ENCODE data around the gene RBM18. TPM values are rescaled to one million over a fixed set of nuclear protein-coding genes. Genes with fewer than 3 reads are reported as not detected.

Gene RBM18
- polyA plus RNA-seq, 10 donors: 23.2 to 37.0 (median 29.3) TPM

- peak in 2 of 3 donors; percentile 50 to 52 for DNase-seq
Measured at GRCh38 chr9:122206118-122207046, 58.3 kb downstream of the RBM18 start.

- no peak for DNase-seq
Measured at GRCh38 chr9:122205176-122205575, 59.5 kb downstream of the RBM18 start.

GRCh38 chr9:122204491-122204890 lies 60.1 kb downstream of the RBM18 start:
- no peak for DNase-seq

GRCh38 chr9:122204055-122204454 lies 60.6 kb downstream of the RBM18 start:
- DNase-seq: peak in 1 of 3 donors; percentile 65

- no peak for DNase-seq
Measured at GRCh38 chr9:122202111-122202510, 62.5 kb downstream of the RBM18 start.

GRCh38 chr9:122201641-122202040 lies 63.0 kb downstream of the RBM18 start:
- no peak for DNase-seq

GRCh38 chr9:122200960-122201595 lies 63.6 kb downstream of the RBM18 start:
- DNase-seq: peak in 2 of 3 donors; percentile 46 to 61

GRCh38 chr9:122197882-122198281 lies 66.8 kb downstream of the RBM18 start:
- DNase-seq: no peak

GRCh38 chr9:122197426-122197825 lies 67.2 kb downstream of the RBM18 start:
- DNase-seq: no peak

- no peak for DNase-seq
Measured at GRCh38 chr9:122195875-122196274, 68.8 kb downstream of the RBM18 start.

GRCh38 chr9:122193651-122194050 lies 71.0 kb downstream of the RBM18 start:
- no peak for DNase-seq

- no peak for DNase-seq
Measured at GRCh38 chr9:122192914-122193525, 71.6 kb downstream of the RBM18 start.

GRCh38 chr9:122192261-122192875 lies 72.3 kb downstream of the RBM18 start:
- DNase-seq: no peak

- DNase-seq: no peak
Measured at GRCh38 chr9:122191584-122191983, 73.1 kb downstream of the RBM18 start.

- DNase-seq: no peak
Measured at GRCh38 chr9:122190597-122191381, 73.9 kb downstream of the RBM18 start.

GRCh38 chr9:122188369-122188768 lies 76.3 kb downstream of the RBM18 start:
- no peak for DNase-seq

Other genes starting within 250 kb of the RBM18 start
- 10 to 100 TPM; 13.3 to 32.0 (median 23.8) TPM for gene TTLL11, start 171.5 kb downstream of the RBM18 start, polyA plus RNA-seq (ENCODE audit: insufficient read length in 10 of 10)
- 10 to 100 TPM; 52.3 to 67.7 (median 56.4) TPM for gene NDUFA8, start 105.1 kb downstream of the RBM18 start, polyA plus RNA-seq (ENCODE audit: insufficient read length in 10 of 10)
- gene MORN5, start 104.9 kb downstream of the RBM18 start, polyA plus RNA-seq (ENCODE audit: insufficient read length in 10 of 10): under 1 TPM in 4 of 10 donors, not detected in 6; 0.26 to 0.45 (median 0.37) TPM
- gene LHX6, start 35.9 kb downstream of the RBM18 start, polyA plus RNA-seq (ENCODE audit: insufficient read length in 10 of 10): 1 to 10 TPM; 3.3 to 6.8 (median 4.7) TPM
- 10 to 100 TPM; 21.6 to 40.8 (median 27.7) TPM for gene MRRF, start within 50 bp of the RBM18 start, polyA plus RNA-seq (ENCODE audit: insufficient read length in 10 of 10)
- 10 to 100 TPM in 1 of 10 donors, 1 to 10 TPM in 9; 2.9 to 14.3 (median 5.5) TPM for gene PTGS1, start 106.2 kb upstream of the RBM18 start, polyA plus RNA-seq (ENCODE audit: insufficient read length in 10 of 10)
- not detected for gene OR1J1, start 213.1 kb upstream of the RBM18 start, polyA plus RNA-seq (ENCODE audit: insufficient read length in 10 of 10)
- gene OR1J2, start 246.0 kb upstream of the RBM18 start, polyA plus RNA-seq (ENCODE audit: insufficient read length in 10 of 10): not detected